ENCODE measurements around the gene ANO8.

DNA sequence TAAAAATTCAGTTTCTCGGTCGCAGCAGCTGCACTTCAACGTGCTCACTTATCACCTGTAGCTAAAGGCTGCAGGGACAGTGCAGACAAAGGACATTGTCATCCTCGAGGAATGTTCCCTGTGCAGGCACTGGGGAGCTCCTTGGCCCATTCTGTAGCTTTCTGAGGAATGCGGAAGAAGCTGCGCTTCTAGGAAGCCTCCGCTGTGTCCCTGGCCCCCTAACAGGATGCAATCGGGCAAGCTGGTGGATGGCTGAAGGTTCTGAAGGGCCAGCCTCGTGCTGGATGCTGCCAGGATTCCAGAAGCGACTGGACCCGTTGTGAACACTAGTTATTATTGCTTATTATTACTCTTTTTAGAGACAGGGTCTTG is 8.1 kb downstream of the ANO8 start:
- TF ChIP-seq, protein P1, sequence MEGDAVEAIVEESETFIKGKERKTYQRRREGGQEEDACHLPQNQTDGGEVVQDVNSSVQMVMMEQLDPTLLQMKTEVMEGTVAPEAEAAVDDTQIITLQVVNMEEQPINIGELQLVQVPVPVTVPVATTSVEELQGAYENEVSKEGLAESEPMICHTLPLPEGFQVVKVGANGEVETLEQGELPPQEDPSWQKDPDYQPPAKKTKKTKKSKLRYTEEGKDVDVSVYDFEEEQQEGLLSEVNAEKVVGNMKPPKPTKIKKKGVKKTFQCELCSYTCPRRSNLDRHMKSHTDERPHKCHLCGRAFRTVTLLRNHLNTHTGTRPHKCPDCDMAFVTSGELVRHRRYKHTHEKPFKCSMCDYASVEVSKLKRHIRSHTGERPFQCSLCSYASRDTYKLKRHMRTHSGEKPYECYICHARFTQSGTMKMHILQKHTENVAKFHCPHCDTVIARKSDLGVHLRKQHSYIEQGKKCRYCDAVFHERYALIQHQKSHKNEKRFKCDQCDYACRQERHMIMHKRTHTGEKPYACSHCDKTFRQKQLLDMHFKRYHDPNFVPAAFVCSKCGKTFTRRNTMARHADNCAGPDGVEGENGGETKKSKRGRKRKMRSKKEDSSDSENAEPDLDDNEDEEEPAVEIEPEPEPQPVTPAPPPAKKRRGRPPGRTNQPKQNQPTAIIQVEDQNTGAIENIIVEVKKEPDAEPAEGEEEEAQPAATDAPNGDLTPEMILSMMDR (IDR thresholded peaks at IDR 0.05), result no peak
- TF ChIP-seq POLR2A (IDR thresholded peaks at IDR 0.05), result no peak

Measured in adrenal gland (tissue), 5 donors.